OCI-LY1 (cell line): Measurements from ENCODE around the gene SLC7A8.

ENCODE experiments used
- H2AFZ ChIP-seq: fragments of 200-600 bp; sonication (generic), shearing (Covaris generic); 2 replicates; pipeline ENCODE4 v1.6.0; 2014; ENCODE audit warnings: antibody characterized with exemption, mild to moderate bottlenecking, low read length
- H3F3A ChIP-seq: fragments of 200-600 bp; sonication (generic), shearing (Covaris generic); 2 replicates; pipeline ENCODE4 v1.6.0; 2014; ENCODE audit warnings: mild to moderate bottlenecking, antibody characterized with exemption, low read length, moderate library complexity; ENCODE audit not compliant: insufficient read depth
- H3K27ac ChIP-seq: fragments of 200-600 bp; sonication (generic); 2 replicates; pipeline ENCODE4 v1.5.1; 2014; ENCODE audit warnings: low read length, mixed run types, mild to moderate bottlenecking, low read depth; ENCODE audit not compliant: poor library complexity, severe bottlenecking
- H3K27me3 ChIP-seq: fragments of 200-600 bp; sonication (generic); 2 replicates; pipeline ENCODE4 v1.6.0; 2014; ENCODE audit warnings: antibody characterized with exemption, mild to moderate bottlenecking, low read length, moderate library complexity; ENCODE audit not compliant: insufficient read depth
- H3K36me3 ChIP-seq: fragments of 200-600 bp; sonication (generic); 2 replicates; pipeline ENCODE4 v1.6.1; 2014; ENCODE audit warnings: mild to moderate bottlenecking, antibody characterized with exemption, low read length, moderate library complexity, mixed read lengths; ENCODE audit not compliant: insufficient read depth
- H3K4me1 ChIP-seq: fragments of 200-600 bp; sonication (generic); 2 replicates; pipeline ENCODE4 v1.5.1; 2014; ENCODE audit warnings: mild to moderate bottlenecking, low read length, moderate library complexity; ENCODE audit not compliant: insufficient read depth, severe bottlenecking
- H3K4me2 ChIP-seq: fragments of 200-600 bp; sonication (generic), shearing (Covaris generic); 2 replicates; pipeline ENCODE4 v1.6.1; 2014; ENCODE audit warnings: low read length
- H3K4me3 ChIP-seq: fragments of 200-600 bp; sonication (generic); 2 replicates; pipeline ENCODE4 v1.5.1; 2014; ENCODE audit warnings: low read length, low read depth, mild to moderate bottlenecking, mixed read lengths; ENCODE audit not compliant: poor library complexity, severe bottlenecking
- H3K79me2 ChIP-seq: fragments of 200-600 bp; shearing (Covaris generic); 2 replicates; pipeline ENCODE4 v1.6.1; 2016; ENCODE audit warnings: mixed run types, low read length, mixed read lengths; ENCODE audit not compliant: insufficient read depth
- H3K9ac ChIP-seq: fragments of 200-600 bp; sonication (generic), shearing (Covaris generic); 2 replicates; pipeline ENCODE4 v1.6.1; 2014; ENCODE audit warnings: mild to moderate bottlenecking, low read length, mixed read lengths
- H3K9me2 ChIP-seq: fragments of 200-600 bp; sonication (generic), shearing (Covaris generic); 2 replicates; pipeline ENCODE4 v1.6.1; 2014; ENCODE audit warnings: low read depth, mild to moderate bottlenecking, low read length, mixed read lengths
- H3K9me3 ChIP-seq: fragments of 200-600 bp; shearing (Covaris generic); 2 replicates; pipeline ENCODE4 v1.6.1; 2014; ENCODE audit warnings: low read length, mixed read lengths
- H4K20me1 ChIP-seq: fragments of 200-600 bp; sonication (generic), shearing (Covaris generic); 2 replicates; pipeline ENCODE4 v1.6.0; 2016; ENCODE audit warnings: mild to moderate bottlenecking, low read length; ENCODE audit not compliant: insufficient read depth
- CTCF ChIP-seq: fragments of 200-600 bp; sonication (generic), shearing (Covaris generic); IDR thresholded peaks from 2 replicates; pipeline ENCODE4 v1.5.1; 2017; ENCODE audit warnings: mild to moderate bottlenecking, antibody characterized with exemption, low read length, moderate library complexity, mixed read lengths
- EZH2 ChIP-seq: fragments of 200-600 bp; sonication (generic), shearing (Covaris generic); IDR thresholded peaks from 2 replicates; pipeline ENCODE4 v1.8.0; 2017; ENCODE audit warnings: borderline replicate concordance, mixed run types, mild to moderate bottlenecking, antibody characterized with exemption, low read length, moderate library complexity, mixed read lengths

The SLC7A8 gene

GRCh38 chr14:23121361-23121771 is 62.1 kb downstream of the SLC7A8 start:
- Histone ChIP-seq H4K20me1 (no peaks in the 10 kb centered on the region), H2AFZ (no peak overlapping the region), H3K9ac (no peak overlapping the region), H3K4me3 (no peak overlapping the region), H3K36me3 (no peaks in the 10 kb centered on the region), H3K79me2 (no peaks in the 10 kb centered on the region), H3K9me2 (no peaks in the 10 kb centered on the region), H3K4me2 (no peak overlapping the region), H3K27ac (no peak overlapping the region), H3K9me3 (no peaks in the 10 kb centered on the region), H3K27me3 (no peaks in the 10 kb centered on the region), H3F3A (no peaks in the 10 kb centered on the region), H3K4me1 (peaks cover 24% of the 10 kb centered on the region)
- no peak for TF ChIP-seq EZH2
- TF ChIP-seq CTCF = no peak

- H3K36me3 ChIP-seq = no peaks in the 10 kb centered on the region
- H3K27me3 ChIP-seq = no peaks in the 10 kb centered on the region
- no peaks in the 10 kb centered on the region for H4K20me1 ChIP-seq
- no peaks in the 10 kb centered on the region for H3K9me3 ChIP-seq
- TF ChIP-seq CTCF (peak; percentile 100), EZH2 (no peak)
- peak overlapping the region; percentile 54; the same call in 1 of the 2 replicates for H2AFZ ChIP-seq
- H3K4me1 ChIP-seq = peaks cover 24% of the 10 kb centered on the region
- no peaks in the 10 kb centered on the region for H3K79me2 ChIP-seq
- H3K9ac ChIP-seq = peak overlapping the region; percentile 11; the same call in 1 of the 2 replicates
- H3K4me3 ChIP-seq = peak overlapping the region; percentile 17
- no peaks in the 10 kb centered on the region for H3F3A ChIP-seq
- no peaks in the 10 kb centered on the region for H3K9me2 ChIP-seq
- H3K27ac ChIP-seq = peak overlapping the region; percentile 67
- H3K4me2 ChIP-seq = peak overlapping the region; percentile 55
Measured at GRCh38 chr14:23120541-23121251, 62.8 kb downstream of the SLC7A8 start.

GRCh38 chr14:23119363-23120327 is 63.8 kb downstream of the SLC7A8 start:
- no peak overlapping the region for H3K4me3 ChIP-seq
- H3K4me2 ChIP-seq = peak overlapping the region; percentile 55; the same call in 1 of the 2 replicates
- peak overlapping the region; percentile 67 for H3K27ac ChIP-seq
- no peaks in the 10 kb centered on the region for H3K79me2 ChIP-seq
- no peaks in the 10 kb centered on the region for H3K9me2 ChIP-seq
- H3K9ac ChIP-seq = peak overlapping the region; percentile 8; the same call in 1 of the 2 replicates
- H3F3A ChIP-seq = no peaks in the 10 kb centered on the region
- peaks cover 24% of the 10 kb centered on the region for H3K4me1 ChIP-seq
- TF ChIP-seq EZH2 (no peak), CTCF (no peak)
- no peak overlapping the region; the same call in 1 of the 2 replicates for H2AFZ ChIP-seq
- H3K9me3 ChIP-seq = no peaks in the 10 kb centered on the region
- H3K36me3 ChIP-seq = no peaks in the 10 kb centered on the region
- H3K27me3 ChIP-seq = no peaks in the 10 kb centered on the region
- H4K20me1 ChIP-seq = no peaks in the 10 kb centered on the region
